RKO (cell line): ENCODE measurements around the gene INHBE.
"Not testable (repeated sequence)": the region's sequence is repeated elsewhere in the genome, so short reads cannot be mapped to it uniquely, and the experiment has no call there.

ENCODE experiments used
- DNase-seq: peaks from one replicate; pipeline ENCODE4 v3.0.0-alpha.2; 2016; ENCODE audit warnings: low spot score

The INHBE gene

GRCh38 chr12:57441846-57442427 is 13.2 kb upstream of the INHBE start:
- no peak for DNase-seq

GRCh38 chr12:57444337-57444736 is 10.8 kb upstream of the INHBE start:
- DNase-seq = not testable (repeated sequence)

GRCh38 chr12:57444744-57445143 is 10.4 kb upstream of the INHBE start:
- no peak for DNase-seq

GRCh38 chr12:57446292-57446960 is 8.7 kb upstream of the INHBE start:
- no peak for DNase-seq

- DNase-seq = no peak
These were observed 6.4 kb upstream of the INHBE start for GRCh38 chr12:57448669-57449068.

- no peak for DNase-seq
These were observed 5.7 kb upstream of the INHBE start for GRCh38 chr12:57449375-57449774.

- no peak for DNase-seq
These were observed 5.0 kb upstream of the INHBE start for GRCh38 chr12:57450057-57450456.

GRCh38 chr12:57451233-57451778 is 3.8 kb upstream of the INHBE start:
- no peak for DNase-seq

- peak; percentile 48 for DNase-seq
These were observed 2.7 kb upstream of the INHBE start for GRCh38 chr12:57452181-57452936.

- DNase-seq = peak; percentile 82
These were observed 2.1 kb upstream of the INHBE start for GRCh38 chr12:57452937-57453509.

GRCh38 chr12:57454213-57454565 is 918 bp upstream of the INHBE start:
- DNase-seq = no peak

GRCh38 chr12:57455374-57456144 is 452 bp downstream of the INHBE start:
- no peak for DNase-seq

- peak; percentile 47 for DNase-seq
These were observed 1.1 kb downstream of the INHBE start for GRCh38 chr12:57456145-57456700.

GRCh38 chr12:57456737-57457490 is 1.8 kb downstream of the INHBE start:
- DNase-seq = no peak

- DNase-seq = no peak
These were observed 3.6 kb downstream of the INHBE start for GRCh38 chr12:57458665-57459054.

GRCh38 chr12:57459055-57459749 is 4.1 kb downstream of the INHBE start:
- peak; percentile 95 for DNase-seq

- peak; percentile 46 for DNase-seq
These were observed 4.8 kb downstream of the INHBE start, which contains the start of gene GLI1 for GRCh38 chr12:57459750-57460467. GLI1 (plus strand) TSS chr12:57459785; CDS start chr12:57463692, 3,907 bp downstream.

GRCh38 chr12:57460468-57460784 is 5.3 kb downstream of the INHBE start:
- DNase-seq = peak; percentile 23

- DNase-seq = no peak
These were observed 5.8 kb downstream of the INHBE start for GRCh38 chr12:57460841-57461275.
